ENCODE results near the gene CDS2.
A peak's percentile ranks its signal among the peaks of the same experiment; 100 is the strongest.

DNA sequence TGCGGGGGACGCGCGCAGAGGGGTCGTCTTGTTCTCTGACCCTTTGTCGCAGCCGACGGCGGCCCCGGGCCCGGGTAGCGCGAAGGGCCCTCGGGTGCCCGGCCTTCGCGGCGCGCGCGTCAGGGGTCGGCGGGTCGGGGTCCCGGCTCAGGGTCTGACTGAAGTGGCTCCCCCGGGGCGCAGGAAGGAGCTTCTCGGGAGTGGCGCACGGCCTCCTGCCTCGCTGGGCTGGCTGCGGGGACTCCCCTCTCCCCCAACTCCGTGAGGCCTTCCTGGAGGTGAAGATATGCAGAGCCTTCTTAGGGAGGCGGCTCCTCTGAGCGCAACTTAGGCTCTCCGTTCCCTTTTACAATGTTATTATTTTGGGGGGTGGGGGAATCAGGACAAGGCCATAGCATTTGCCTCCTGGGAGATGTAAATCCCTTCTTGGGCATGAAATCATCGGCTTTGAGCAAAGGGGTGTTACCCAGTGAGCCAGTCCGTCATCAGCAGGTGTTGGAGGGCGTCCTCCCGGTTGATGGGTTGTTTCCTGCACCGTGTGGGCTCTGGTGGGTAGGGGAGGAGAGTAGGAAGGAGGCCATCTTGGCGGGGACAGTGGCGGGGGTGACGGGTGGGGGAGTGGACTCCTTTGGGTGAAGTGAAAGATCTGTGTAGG is 523 bp downstream of the CDS2 start:
- TF ChIP-seq POLR2AphosphoS5 (IDR thresholded peaks at IDR 0.05; ENCODE audit: low read depth, low read length) (no peak), SIN3A (IDR thresholded peaks at IDR 0.05; ENCODE audit: borderline replicate concordance, insufficient read depth, low read length) (no peak), TAF1 (IDR thresholded peaks at IDR 0.05; ENCODE audit: borderline replicate concordance, insufficient read depth, low read length) (no peak), FOXP2 (optimal IDR thresholded peaks at IDR 0.05; ENCODE audit: borderline replicate concordance, extremely low read depth, extremely low read length, insufficient read depth) (peak; percentile 12)
- TF ChIP-seq, protein P1, sequence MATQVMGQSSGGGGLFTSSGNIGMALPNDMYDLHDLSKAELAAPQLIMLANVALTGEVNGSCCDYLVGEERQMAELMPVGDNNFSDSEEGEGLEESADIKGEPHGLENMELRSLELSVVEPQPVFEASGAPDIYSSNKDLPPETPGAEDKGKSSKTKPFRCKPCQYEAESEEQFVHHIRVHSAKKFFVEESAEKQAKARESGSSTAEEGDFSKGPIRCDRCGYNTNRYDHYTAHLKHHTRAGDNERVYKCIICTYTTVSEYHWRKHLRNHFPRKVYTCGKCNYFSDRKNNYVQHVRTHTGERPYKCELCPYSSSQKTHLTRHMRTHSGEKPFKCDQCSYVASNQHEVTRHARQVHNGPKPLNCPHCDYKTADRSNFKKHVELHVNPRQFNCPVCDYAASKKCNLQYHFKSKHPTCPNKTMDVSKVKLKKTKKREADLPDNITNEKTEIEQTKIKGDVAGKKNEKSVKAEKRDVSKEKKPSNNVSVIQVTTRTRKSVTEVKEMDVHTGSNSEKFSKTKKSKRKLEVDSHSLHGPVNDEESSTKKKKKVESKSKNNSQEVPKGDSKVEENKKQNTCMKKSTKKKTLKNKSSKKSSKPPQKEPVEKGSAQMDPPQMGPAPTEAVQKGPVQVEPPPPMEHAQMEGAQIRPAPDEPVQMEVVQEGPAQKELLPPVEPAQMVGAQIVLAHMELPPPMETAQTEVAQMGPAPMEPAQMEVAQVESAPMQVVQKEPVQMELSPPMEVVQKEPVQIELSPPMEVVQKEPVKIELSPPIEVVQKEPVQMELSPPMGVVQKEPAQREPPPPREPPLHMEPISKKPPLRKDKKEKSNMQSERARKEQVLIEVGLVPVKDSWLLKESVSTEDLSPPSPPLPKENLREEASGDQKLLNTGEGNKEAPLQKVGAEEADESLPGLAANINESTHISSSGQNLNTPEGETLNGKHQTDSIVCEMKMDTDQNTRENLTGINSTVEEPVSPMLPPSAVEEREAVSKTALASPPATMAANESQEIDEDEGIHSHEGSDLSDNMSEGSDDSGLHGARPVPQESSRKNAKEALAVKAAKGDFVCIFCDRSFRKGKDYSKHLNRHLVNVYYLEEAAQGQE (IDR thresholded peaks at IDR 0.05; ENCODE audit: insufficient read depth in 1 of 2, low read depth in 2 of 2, low read length in 2 of 2) = no peak

All from PFSK-1 (cell line).